GM23248 (cell line): ENCODE data around the gene OGFOD2. TPM values are rescaled to one million over a fixed set of nuclear protein-coding genes. Genes with fewer than 3 reads are reported as not detected.

ENCODE experiments used
- DNase-seq: peaks from one replicate; pipeline ENCODE4 v3.0.0-alpha.2; 2015
- H2AFZ ChIP-seq: fragments of 200-600 bp; sonication (generic); 2 replicates; pipeline ENCODE4 v1.6.1; 2016; ENCODE audit warnings: antibody characterized with exemption
- H3F3A ChIP-seq: fragments of 200-600 bp; sonication (generic); 2 replicates; pipeline ENCODE4 v1.6.1; 2016; ENCODE audit warnings: mild to moderate bottlenecking, antibody characterized with exemption, mixed run types; ENCODE audit not compliant: insufficient read depth
- H3K27ac ChIP-seq: fragments of 200-600 bp; sonication (generic); 2 replicates; pipeline ENCODE4 v1.5.1; 2016; ENCODE audit warnings: mild to moderate bottlenecking
- H3K27me3 ChIP-seq: fragments of 200-600 bp; sonication (generic); replicated peaks from 2 replicates; pipeline ENCODE4 v1.6.1; 2016; ENCODE audit warnings: mild to moderate bottlenecking; ENCODE audit not compliant: insufficient read depth
- H3K36me3 ChIP-seq: fragments of 200-600 bp; sonication (generic); 2 replicates; pipeline ENCODE4 v1.6.1; 2016; ENCODE audit warnings: low read depth, mild to moderate bottlenecking
- H3K4me1 ChIP-seq: fragments of 200-600 bp; sonication (generic); 2 replicates; pipeline ENCODE4 v1.6.1; 2016; ENCODE audit warnings: mild to moderate bottlenecking; ENCODE audit not compliant: insufficient read depth
- H3K4me2 ChIP-seq: fragments of 200-600 bp; sonication (generic); one replicate; pipeline ENCODE4 v1.6.1; 2016; ENCODE audit warnings: mild to moderate bottlenecking; ENCODE audit not compliant: unreplicated experiment
- H3K4me3 ChIP-seq: fragments of 200-600 bp; sonication (generic); 2 replicates; pipeline ENCODE4 v1.5.1; 2016; ENCODE audit warnings: mild to moderate bottlenecking
- H3K79me2 ChIP-seq: fragments of 200-600 bp; sonication (generic); 2 replicates; pipeline ENCODE4 v1.6.1; 2016; ENCODE audit warnings: mild to moderate bottlenecking; ENCODE audit not compliant: insufficient read depth
- H3K9ac ChIP-seq: fragments of 200-600 bp; sonication (generic); 2 replicates; pipeline ENCODE4 v1.6.1; 2016; ENCODE audit warnings: mild to moderate bottlenecking
- H3K9me2 ChIP-seq: fragments of 200-600 bp; sonication (generic); 2 replicates; pipeline ENCODE4 v1.6.1; 2016; ENCODE audit warnings: mixed run types, mild to moderate bottlenecking, moderate library complexity; ENCODE audit not compliant: insufficient read depth
- H3K9me3 ChIP-seq: fragments of 200-600 bp; sonication (generic); one replicate; pipeline ENCODE4 v1.6.1; 2017; ENCODE audit warnings: low read depth
- H4K20me1 ChIP-seq: fragments of 200-600 bp; sonication (generic); 2 replicates; pipeline ENCODE4 v1.6.0; 2016; ENCODE audit not compliant: insufficient read depth
- EZH2 ChIP-seq: fragments of 200-600 bp; sonication (generic); IDR thresholded peaks from 2 replicates; pipeline ENCODE4 v1.6.1; 2018; ENCODE audit warnings: antibody characterized with exemption, mild to moderate bottlenecking; ENCODE audit not compliant: insufficient read depth, poor library complexity, severe bottlenecking
- EZH2phosphoT487 ChIP-seq: fragments of 200-600 bp; sonication (generic); IDR thresholded peaks from 2 replicates; pipeline ENCODE4 v1.6.1; 2018; ENCODE audit warnings: antibody characterized with exemption, moderate library complexity, mild to moderate bottlenecking, low read depth; ENCODE audit not compliant: insufficient read depth
- WGBS, 2 experiments: methylation state at CpG; one replicate each; pipeline ENCODE4 v1.1.6; 2015 to 2017; ENCODE audit warnings: low lambda C conversion rate in 2 of 2, low coverage in 1 of 2; ENCODE audit errors: missing lambda C conversion rate in 2 of 2; 5-methylcytosine and 5-hydroxymethylcytosine counted together
- in situ Hi-C: fragments of 300-500 bp; cut with MboI; formaldehyde crosslinking; loops from 2 replicates; pipeline ENCODE4 v1.15.0; 2020
- polyA plus RNA-seq: library from polyadenylated mRNA; unstranded; fragments of >200 nt; fragmentation: Nextera tagmentation; extraction: Ambion mirVana; gene quantifications from 2 replicates; pipeline ENCODE4 v1.2.1, GENCODE V29; 2016
- total RNA-seq: library from RNA; depleted of rRNA; stranded (reverse); fragments of >200 nt; shearing (Covaris generic); gene quantifications from 2 replicates; pipeline ENCODE4 v1.2.3, GENCODE V29; 2014

The OGFOD2 gene
- total and polyA plus RNA-seq, 2 experiments from 2014 or later: 11.9 to 12.8 TPM

DNA sequence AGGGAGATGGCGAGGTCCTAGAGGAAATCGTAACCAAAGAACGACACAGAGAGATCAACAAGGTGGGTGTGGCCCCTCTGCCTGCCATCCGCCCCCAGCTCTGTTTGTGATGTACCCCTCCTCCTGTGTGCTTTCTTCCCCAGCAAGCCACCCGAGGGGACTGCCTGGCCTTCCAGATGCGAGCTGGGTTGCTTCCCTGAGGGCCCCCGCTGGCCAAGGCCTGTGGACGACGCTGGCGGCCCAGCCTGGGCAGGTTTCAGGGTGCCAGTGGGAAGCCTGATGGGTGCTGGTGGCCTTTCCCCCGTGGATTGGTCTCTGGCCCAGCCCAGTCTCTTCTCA lies 7.4 kb downstream of the OGFOD2 start:
- Histone ChIP-seq H3K9me3 (no peaks in the 10 kb centered on the region), H3K9me2 (no peaks in the 10 kb centered on the region), H3K27me3 (no peaks in the 10 kb centered on the region), H3F3A (no peaks in the 10 kb centered on the region), H3K36me3 (no peaks in the 10 kb centered on the region), H3K4me3 (peak overlapping the region; percentile 95), H4K20me1 (no peaks in the 10 kb centered on the region), H3K79me2 (peaks cover 54% of the 10 kb centered on the region), H2AFZ (no peak overlapping the region), H3K9ac (peak overlapping the region; percentile 89), H3K27ac (no peak overlapping the region), H3K4me2 (no peak overlapping the region), H3K4me1 (peaks cover 11% of the 10 kb centered on the region; the same call in 1 of the 2 replicates)
- in situ Hi-C loops: no loop called here
- no peak for TF ChIP-seq EZH2
- TF ChIP-seq EZH2phosphoT487: no peak
- WGBS, 2 experiments: 65 to 76% methylated on average over 11 of the region's 11 CpGs
- DNase-seq: no peak

DNA sequence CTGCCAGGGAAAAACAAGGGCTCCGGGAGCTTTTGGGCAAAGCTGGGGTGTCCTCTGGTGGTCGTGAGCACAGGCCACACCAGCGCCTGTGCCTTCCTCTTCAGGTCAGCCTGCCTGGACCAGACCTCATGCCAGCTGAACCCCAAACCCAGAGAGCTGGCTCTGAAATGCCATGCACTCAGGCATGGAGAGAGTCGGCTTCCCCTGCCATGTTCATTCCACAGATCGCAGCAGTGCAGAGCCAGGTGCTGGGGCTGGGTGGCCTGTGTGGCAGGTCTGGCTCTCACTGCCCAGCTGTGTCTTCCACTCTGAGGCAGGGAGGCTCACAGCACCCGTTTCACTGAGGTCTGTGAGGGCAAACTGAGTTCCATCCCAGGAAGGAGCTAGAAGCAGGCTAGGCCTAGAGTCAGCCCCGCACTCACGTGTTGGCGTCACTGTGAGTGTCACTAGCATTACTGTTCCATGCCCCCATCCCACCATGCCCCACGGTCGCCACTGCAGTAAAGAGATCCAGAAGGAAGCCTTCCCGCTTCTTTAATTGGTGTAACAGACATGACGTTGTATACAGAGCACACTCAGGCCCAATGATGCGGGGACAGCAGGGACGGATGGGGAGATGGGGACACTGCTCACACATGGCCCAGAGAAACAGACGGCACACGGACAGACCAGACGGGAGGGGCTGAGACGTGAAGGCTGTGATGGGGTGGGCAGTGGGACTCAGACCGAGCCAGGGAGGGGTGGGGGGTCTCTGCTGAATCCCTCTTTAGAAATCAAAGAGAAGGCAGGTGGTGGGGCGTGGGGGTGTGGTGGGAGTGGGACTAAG lies 8.1 kb downstream of the OGFOD2 start:
- no peak for TF ChIP-seq EZH2
- TF ChIP-seq EZH2phosphoT487: no peak
- peak overlapping the region; percentile 89; the same call in 1 of the 2 replicates for H3K9ac ChIP-seq
- no peaks in the 10 kb centered on the region for H3K9me3 ChIP-seq
- H2AFZ ChIP-seq: no peak overlapping the region
- H3K27ac ChIP-seq: no peak overlapping the region
- no peak overlapping the region for H3K4me3 ChIP-seq
- no peaks in the 10 kb centered on the region for H3F3A ChIP-seq
- WGBS, 2 experiments: 75 to 77% methylated on average over 20 to 21 of the region's 21 CpGs
- peaks cover 11% of the 10 kb centered on the region; the same call in 1 of the 2 replicates for H3K4me1 ChIP-seq
- peaks cover 47% of the 10 kb centered on the region for H3K79me2 ChIP-seq
- H3K36me3 ChIP-seq: no peaks in the 10 kb centered on the region
- in situ Hi-C loops: no loop called here
- no peaks in the 10 kb centered on the region for H3K9me2 ChIP-seq
- no peak overlapping the region for H3K4me2 ChIP-seq
- no peak for DNase-seq
- H4K20me1 ChIP-seq: no peaks in the 10 kb centered on the region
- no peaks in the 10 kb centered on the region for H3K27me3 ChIP-seq

GRCh38 chr12:122983789-122984515 lies 8.9 kb downstream of the OGFOD2 start:
- no peaks in the 10 kb centered on the region for H4K20me1 ChIP-seq
- H3K9me3 ChIP-seq: no peaks in the 10 kb centered on the region
- DNase-seq: no peak
- H3K27ac ChIP-seq: no peak overlapping the region
- no peaks in the 10 kb centered on the region for H3K36me3 ChIP-seq
- no peak for TF ChIP-seq EZH2
- no peak for TF ChIP-seq EZH2phosphoT487
- in situ Hi-C loops: no loop called here
- H3K79me2 ChIP-seq: peaks cover 40% of the 10 kb centered on the region
- no peak overlapping the region for H2AFZ ChIP-seq
- no peak overlapping the region for H3K4me3 ChIP-seq
- no peak overlapping the region for H3K9ac ChIP-seq
- no peaks in the 10 kb centered on the region for H3F3A ChIP-seq
- no peaks in the 10 kb centered on the region for H3K9me2 ChIP-seq
- 66 to 72% methylated on average over 9 of the region's 9 CpGs for WGBS, 2 experiments
- H3K4me1 ChIP-seq: peaks cover 11% of the 10 kb centered on the region; the same call in 1 of the 2 replicates
- H3K27me3 ChIP-seq: no peaks in the 10 kb centered on the region
- no peak overlapping the region for H3K4me2 ChIP-seq

DNA sequence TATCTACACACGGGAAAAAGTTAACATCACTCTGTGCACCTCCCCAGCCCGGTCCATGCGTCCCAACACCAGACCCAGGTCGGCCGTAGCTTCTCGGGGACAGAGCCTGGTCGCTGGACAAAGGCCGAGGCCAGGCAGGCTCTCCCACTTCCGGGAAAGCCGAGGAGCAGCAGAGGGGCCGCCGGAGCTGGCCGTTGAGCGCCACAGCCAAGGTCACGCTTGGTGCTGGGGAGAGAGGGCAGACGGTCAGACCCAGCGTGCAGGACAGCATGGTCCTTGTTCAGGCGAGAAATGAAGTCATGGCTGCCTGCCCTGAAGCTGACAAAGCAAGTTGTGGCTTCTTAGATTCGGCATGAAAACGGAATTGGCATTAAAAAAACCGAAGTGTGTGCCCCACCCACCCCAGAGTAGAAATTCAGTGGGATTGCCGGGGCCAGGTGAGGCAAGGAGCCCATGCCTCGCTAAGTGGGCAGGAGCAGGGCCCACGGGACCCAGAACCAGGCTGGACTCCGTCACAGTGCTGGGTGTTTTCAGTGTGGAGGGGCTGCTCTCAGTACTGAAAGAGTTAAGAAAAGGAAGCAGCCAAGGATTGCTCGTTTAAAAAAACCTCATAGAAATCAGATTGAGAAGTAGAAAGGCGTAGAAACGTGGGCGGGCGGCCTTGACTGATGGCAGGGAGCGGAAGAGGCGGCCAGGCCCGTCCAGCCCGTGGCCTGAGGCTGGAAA lies 9.7 kb downstream of the OGFOD2 start:
- Histone ChIP-seq H3K9ac (no peak overlapping the region), H2AFZ (no peak overlapping the region), H4K20me1 (no peaks in the 10 kb centered on the region), H3F3A (no peaks in the 10 kb centered on the region), H3K27me3 (no peaks in the 10 kb centered on the region), H3K9me3 (no peaks in the 10 kb centered on the region), H3K4me2 (no peak overlapping the region), H3K9me2 (no peaks in the 10 kb centered on the region), H3K27ac (no peak overlapping the region), H3K4me3 (no peak overlapping the region), H3K4me1 (peaks cover 11% of the 10 kb centered on the region; the same call in 1 of the 2 replicates), H3K36me3 (no peaks in the 10 kb centered on the region), H3K79me2 (peaks cover 32% of the 10 kb centered on the region)
- no peak for DNase-seq
- WGBS, 2 experiments: 71 to 74% methylated on average over 34 of the region's 34 CpGs
- in situ Hi-C loops: no loop called here
- no peak for TF ChIP-seq EZH2phosphoT487
- TF ChIP-seq EZH2: no peak
